Uterus (tissue), 4 donors: ENCODE results near the gene LHFPL6. TPM values are rescaled to one million over a fixed set of nuclear protein-coding genes. Genes with fewer than 3 reads are reported as not detected.

Experiments used
- DNase-seq, 2 donors: peaks; one replicate each; pipeline ENCODE4 v3.0.0-alpha.2; 2019 to 2020
- H3K27ac ChIP-seq, 2 donors: fragments of 200-600 bp; sonication (generic); 1 replicate in 1 of 2; 2 replicates in 1 of 2; pipeline ENCODE4 v1.5.1; 2016 to 2018
- H3K27me3 ChIP-seq, 2 donors: fragments of 200-600 bp; sonication (generic); one replicate each; pipeline ENCODE4 v1.5.1; 2018 to 2019; ENCODE audit warnings: control low read depth in 1 of 2
- H3K36me3 ChIP-seq, 2 donors: fragments of 200-600 bp; sonication (generic); one replicate each; pipeline ENCODE4 v1.5.1; 2019; ENCODE audit warnings: control low read depth in 1 of 2
- H3K4me1 ChIP-seq, 2 donors: fragments of 200-600 bp; sonication (generic); one replicate each; pipeline ENCODE4 v1.5.1; 2018 to 2019; ENCODE audit warnings: control low read depth in 1 of 2
- H3K4me3 ChIP-seq, 2 donors: fragments of 200-600 bp; sonication (generic); 1 replicate in 1 of 2; 2 replicates in 1 of 2; pipeline ENCODE4 v1.5.1; 2018 to 2019; ENCODE audit warnings: mild to moderate bottlenecking in 1 of 2
- H3K9me3 ChIP-seq, 2 donors: fragments of 200-600 bp; sonication (generic); one replicate each; pipeline ENCODE4 v1.5.1; 2019; ENCODE audit warnings: control low read depth in 1 of 2
- POLR2A ChIP-seq, 2 donors: fragments of 450-650 bp; IDR thresholded peaks; one replicate each; pipeline ENCODE4 v1.6.1; 2016; ENCODE audit warnings: antibody characterized with exemption in 2 of 2, mild to moderate bottlenecking in 1 of 2, moderate library complexity in 1 of 2
- intact Hi-C: fragments of 100-400 bp; cut with DNase I; formaldehyde crosslinking; loops from one replicate; pipeline ENCODE4 v1.15.1; 2023; ENCODE audit warnings: low total_unique reads
- total RNA-seq, 4 donors: library from RNA; depleted of rRNA in 3 of 4; stranded (reverse); fragments of >200 nt in 3 of 4; gene quantifications; one replicate each; pipeline versions ENCODE4 v1.1.0 to v1.2.4, GENCODE V29; 2014 to 2023
- TF ChIP-seq, protein P1 (sequence below), 4 experiments: fragments of 200-600 bp in 2 of 4; fragments of 450-650 bp in 2 of 4; sonication (generic) in 2 of 4; IDR thresholded peaks; one replicate each; pipeline ENCODE4 v1.5.1; 2016 to 2019; ENCODE audit warnings: antibody characterized with exemption in 4 of 4, mild to moderate bottlenecking in 2 of 4, moderate library complexity in 1 of 4
- donor health status: DM: yes; HTN: yes; CAD: no.

The LHFPL6 gene
- total RNA-seq, 4 donors from 2014 or later: 37.9 to 105 (median 86.8) TPM

- H3K27ac ChIP-seq: no peak overlapping the region
Measured at GRCh38 chr13:39353988-39354387, 249.0 kb downstream of the LHFPL6 start.

DNA sequence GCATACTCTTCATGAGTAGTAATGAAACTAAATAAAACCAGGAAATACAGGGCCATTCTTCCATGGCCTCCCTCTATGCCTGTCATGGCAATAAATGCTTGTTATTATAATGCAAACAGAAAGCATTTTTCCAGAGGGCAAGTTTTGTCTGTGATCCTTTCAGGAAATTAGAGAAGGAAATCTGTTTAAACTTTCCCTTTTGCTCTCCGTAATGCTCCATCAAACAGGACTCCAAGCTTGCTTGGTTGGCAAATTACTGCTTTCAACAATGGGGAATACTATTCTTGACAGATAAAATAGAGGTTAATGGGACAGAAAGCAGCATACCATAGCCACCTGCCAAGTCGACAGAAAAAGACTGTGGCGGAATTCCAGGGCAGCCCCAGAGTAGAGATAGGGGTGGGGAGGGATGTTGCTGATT is 252.5 kb downstream of the LHFPL6 start:
- TF ChIP-seq, protein P1, sequence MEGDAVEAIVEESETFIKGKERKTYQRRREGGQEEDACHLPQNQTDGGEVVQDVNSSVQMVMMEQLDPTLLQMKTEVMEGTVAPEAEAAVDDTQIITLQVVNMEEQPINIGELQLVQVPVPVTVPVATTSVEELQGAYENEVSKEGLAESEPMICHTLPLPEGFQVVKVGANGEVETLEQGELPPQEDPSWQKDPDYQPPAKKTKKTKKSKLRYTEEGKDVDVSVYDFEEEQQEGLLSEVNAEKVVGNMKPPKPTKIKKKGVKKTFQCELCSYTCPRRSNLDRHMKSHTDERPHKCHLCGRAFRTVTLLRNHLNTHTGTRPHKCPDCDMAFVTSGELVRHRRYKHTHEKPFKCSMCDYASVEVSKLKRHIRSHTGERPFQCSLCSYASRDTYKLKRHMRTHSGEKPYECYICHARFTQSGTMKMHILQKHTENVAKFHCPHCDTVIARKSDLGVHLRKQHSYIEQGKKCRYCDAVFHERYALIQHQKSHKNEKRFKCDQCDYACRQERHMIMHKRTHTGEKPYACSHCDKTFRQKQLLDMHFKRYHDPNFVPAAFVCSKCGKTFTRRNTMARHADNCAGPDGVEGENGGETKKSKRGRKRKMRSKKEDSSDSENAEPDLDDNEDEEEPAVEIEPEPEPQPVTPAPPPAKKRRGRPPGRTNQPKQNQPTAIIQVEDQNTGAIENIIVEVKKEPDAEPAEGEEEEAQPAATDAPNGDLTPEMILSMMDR (IDR thresholded peaks at IDR 0.05): no peak
- TF ChIP-seq POLR2A (IDR thresholded peaks at IDR 0.05): no peak
- Histone ChIP-seq H3K27me3 (no peaks in the 10 kb centered on the region), H3K4me1 (no peaks in the 10 kb centered on the region), H3K4me3 (no peak overlapping the region), H3K36me3 (no peaks in the 10 kb centered on the region), H3K9me3 (no peaks in the 10 kb centered on the region), H3K27ac (peak overlapping the region; percentile 18 to 22)
- intact Hi-C loops: no loop called here
- no peak for DNase-seq

More at GRCh38 chr13:39353988-39354387, 249.0 kb downstream of the LHFPL6 start:
- Histone ChIP-seq H3K27me3 (no peaks in the 10 kb centered on the region), H3K4me3 (no peak overlapping the region), H3K9me3 (no peaks in the 10 kb centered on the region), H3K4me1 (no peaks in the 10 kb centered on the region), H3K36me3 (no peaks in the 10 kb centered on the region)
- TF ChIP-seq, protein P1 (IDR thresholded peaks at IDR 0.05): no peak
- no peak for TF ChIP-seq POLR2A (IDR thresholded peaks at IDR 0.05)
- intact Hi-C loops: no loop called here
- no peak for DNase-seq

DNA sequence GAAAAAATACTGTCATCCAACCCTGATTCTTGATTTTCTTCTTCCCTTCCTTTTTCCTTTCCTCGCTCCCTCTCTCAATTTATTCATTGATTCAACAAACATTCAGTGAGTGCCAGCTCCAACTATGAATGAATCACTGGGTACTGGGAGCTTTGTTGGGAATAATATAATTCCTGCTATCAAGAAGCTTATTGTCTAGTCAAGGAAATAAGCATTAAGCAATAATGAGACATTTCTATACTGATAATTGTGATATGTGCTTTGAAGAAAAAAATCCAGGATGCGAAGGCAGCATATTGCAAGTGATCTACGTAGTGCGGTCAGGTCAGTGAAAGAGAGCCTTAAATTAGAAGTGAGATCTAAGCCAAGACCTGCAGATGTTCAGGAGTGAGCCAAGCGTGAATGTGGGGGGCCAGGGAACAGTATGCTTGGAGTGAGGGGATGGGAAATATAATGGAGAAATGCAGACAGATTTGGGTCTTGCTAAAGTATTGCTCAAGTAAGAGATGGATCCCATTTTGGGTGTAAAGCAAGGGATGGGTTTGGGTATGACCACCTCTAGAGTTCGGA is 253.5 kb downstream of the LHFPL6 start:
- H3K4me3 ChIP-seq: no peak overlapping the region
- H3K36me3 ChIP-seq: no peaks in the 10 kb centered on the region
- no peaks in the 10 kb centered on the region for H3K27me3 ChIP-seq
- intact Hi-C loops: no loop called here
- no peak for TF ChIP-seq POLR2A (IDR thresholded peaks at IDR 0.05)
- TF ChIP-seq, protein P1 (IDR thresholded peaks at IDR 0.05): no peak
- H3K27ac ChIP-seq: no peak overlapping the region
- H3K9me3 ChIP-seq: no peaks in the 10 kb centered on the region
- H3K4me1 ChIP-seq: no peaks in the 10 kb centered on the region
- DNase-seq: no peak

DNA sequence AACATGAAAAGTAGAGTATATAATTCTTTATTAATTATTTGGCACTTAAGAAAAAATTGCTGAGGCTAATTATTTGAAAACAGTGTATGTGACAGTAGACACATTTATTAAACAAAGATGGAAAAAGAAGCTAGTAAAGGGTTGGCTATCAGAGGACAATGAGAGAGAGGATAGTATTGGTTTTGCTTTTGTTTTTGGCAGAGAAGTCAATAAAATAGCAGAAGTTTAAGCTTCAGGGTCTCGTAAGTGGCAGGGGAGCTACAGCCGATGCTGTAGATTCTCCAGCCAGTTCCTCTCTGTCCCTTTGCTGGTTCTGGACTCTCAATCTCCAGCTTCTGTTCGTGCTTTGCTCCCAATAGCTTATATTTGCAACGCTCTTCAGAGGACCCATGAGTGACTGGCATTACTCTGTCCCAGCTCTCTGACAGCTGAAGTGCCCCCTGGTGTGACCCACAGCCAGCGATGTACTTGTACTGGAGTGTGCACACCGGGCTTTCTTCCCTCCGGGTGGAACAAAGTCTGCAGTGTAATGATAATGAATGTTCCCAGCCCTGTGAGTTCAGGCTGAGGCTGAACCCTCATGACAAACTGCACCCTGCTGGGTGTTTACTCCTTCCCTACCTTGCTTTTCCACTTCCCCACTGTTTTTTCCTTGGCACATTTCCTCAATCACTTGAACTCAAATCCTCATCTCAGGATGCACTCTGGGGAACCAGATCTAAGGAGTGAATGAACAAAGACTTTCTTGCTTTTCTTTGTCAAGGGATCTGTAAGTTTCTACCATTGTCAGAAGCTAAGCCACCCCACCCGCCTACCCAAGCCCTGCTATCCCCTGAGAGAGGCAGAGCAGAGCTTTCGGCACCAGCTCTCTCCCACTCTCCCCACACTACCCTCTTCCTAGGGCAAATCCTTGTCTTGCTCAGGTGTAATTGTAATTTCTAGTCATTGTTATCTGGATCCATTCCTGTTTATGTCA is 254.8 kb downstream of the LHFPL6 start:
- no peak for DNase-seq
- Histone ChIP-seq H3K4me3 (no peak overlapping the region), H3K36me3 (no peaks in the 10 kb centered on the region), H3K4me1 (no peaks in the 10 kb centered on the region), H3K27me3 (no peaks in the 10 kb centered on the region), H3K9me3 (no peaks in the 10 kb centered on the region), H3K27ac (no peak overlapping the region)
- intact Hi-C loops: no loop called here
- TF ChIP-seq POLR2A (IDR thresholded peaks at IDR 0.05): no peak
- TF ChIP-seq, protein P1 (IDR thresholded peaks at IDR 0.05): no peak

- TF ChIP-seq, protein P1 (IDR thresholded peaks at IDR 0.05): no peak
- no peak for TF ChIP-seq POLR2A (IDR thresholded peaks at IDR 0.05)
- Histone ChIP-seq H3K4me1 (no peaks in the 10 kb centered on the region), H3K27me3 (no peaks in the 10 kb centered on the region), H3K36me3 (no peaks in the 10 kb centered on the region), H3K4me3 (no peak overlapping the region), H3K27ac (no peak overlapping the region), H3K9me3 (no peaks in the 10 kb centered on the region)
- DNase-seq: no peak
- intact Hi-C loops: no loop called here
Measured at GRCh38 chr13:39345982-39346381, 257.0 kb downstream of the LHFPL6 start.
